ENCODE data around the gene COG5.
"Not testable (repeated sequence)": the region's sequence is repeated elsewhere in the genome, so short reads cannot be mapped to it uniquely, and the experiment has no call there.

- TF ChIP-seq ZNF565 (CRISPR knock-in tag; conservative IDR thresholded peaks at IDR 0.05; ENCODE audit: low read depth); ESRRG (CRISPR knock-in tag; IDR thresholded peaks at IDR 0.05); ZFP3 (CRISPR knock-in tag; IDR thresholded peaks at IDR 0.05); POU6F1 (CRISPR knock-in tag; IDR thresholded peaks at IDR 0.05; ENCODE audit: borderline replicate concordance, low read depth); TOX (CRISPR knock-in tag; IDR thresholded peaks at IDR 0.05; ENCODE audit: borderline replicate concordance); GLIS3 (CRISPR knock-in tag; IDR thresholded peaks at IDR 0.05); ZC3H10 (CRISPR knock-in tag; IDR thresholded peaks at IDR 0.05); CREB5 (CRISPR knock-in tag; IDR thresholded peaks at IDR 0.05; ENCODE audit: low read depth): not testable (repeated sequence)
- TF ChIP-seq, protein P1, sequence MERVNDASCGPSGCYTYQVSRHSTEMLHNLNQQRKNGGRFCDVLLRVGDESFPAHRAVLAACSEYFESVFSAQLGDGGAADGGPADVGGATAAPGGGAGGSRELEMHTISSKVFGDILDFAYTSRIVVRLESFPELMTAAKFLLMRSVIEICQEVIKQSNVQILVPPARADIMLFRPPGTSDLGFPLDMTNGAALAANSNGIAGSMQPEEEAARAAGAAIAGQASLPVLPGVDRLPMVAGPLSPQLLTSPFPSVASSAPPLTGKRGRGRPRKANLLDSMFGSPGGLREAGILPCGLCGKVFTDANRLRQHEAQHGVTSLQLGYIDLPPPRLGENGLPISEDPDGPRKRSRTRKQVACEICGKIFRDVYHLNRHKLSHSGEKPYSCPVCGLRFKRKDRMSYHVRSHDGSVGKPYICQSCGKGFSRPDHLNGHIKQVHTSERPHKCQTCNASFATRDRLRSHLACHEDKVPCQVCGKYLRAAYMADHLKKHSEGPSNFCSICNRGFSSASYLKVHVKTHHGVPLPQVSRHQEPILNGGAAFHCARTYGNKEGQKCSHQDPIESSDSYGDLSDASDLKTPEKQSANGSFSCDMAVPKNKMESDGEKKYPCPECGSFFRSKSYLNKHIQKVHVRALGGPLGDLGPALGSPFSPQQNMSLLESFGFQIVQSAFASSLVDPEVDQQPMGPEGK (CRISPR knock-in tag; IDR thresholded peaks at IDR 0.05; ENCODE audit: borderline replicate concordance): not testable (repeated sequence)
Measured at GRCh38 chr7:107220806-107221205, 342.9 kb downstream of the COG5 start.
